ENCODE results near the gene FAM170B. TPM values are rescaled to one million over a fixed set of nuclear protein-coding genes. Genes with fewer than 3 reads are reported as not detected.
A peak's percentile ranks its signal among the peaks of the same experiment; 100 is the strongest.

The FAM170B gene
- total and polyA plus RNA-seq, 9 of the 15 experiments (the other 6 are each of a cell fraction or from before 2014, with no cell fraction given), result 0.11 to 0.21 TPM; not detected in 7

- TF ChIP-seq TEAD4 (IDR thresholded peaks at IDR 0.05; ENCODE audit: low read length) (peak; percentile 63), TEAD4 (CRISPR knock-in tag; IDR thresholded peaks at IDR 0.05; ENCODE audit: borderline replicate concordance) (no peak), MAZ (CRISPR knock-in tag; conservative IDR thresholded peaks at IDR 0.05 in 1 of 2, IDR thresholded peaks at IDR 0.05 in 1 of 2) (peak in 1 of 2 experiments; percentile 38; a peak in 2 of 4 replicates), FOXK2 (conservative IDR thresholded peaks at IDR 0.05 in 1 of 2, IDR thresholded peaks at IDR 0.05 in 1 of 2; ENCODE audit: low read depth in 2 of 2) (0 out of 4 replicates have a peak, but pooled peaks have one; percentile 51 to 57), MAX (CRISPR knock-in tag; IDR thresholded peaks at IDR 0.05) (peak; percentile 64; the same call in 1 of the 2 replicates), MYC (IDR thresholded peaks at IDR 0.05; ENCODE audit: low read depth, low read length) (no peak), MYC (CRISPR knock-in tag; IDR thresholded peaks at IDR 0.05; ENCODE audit: borderline replicate concordance, low read depth) (no peak), UBTF (IDR thresholded peaks at IDR 0.05; ENCODE audit: borderline replicate concordance in 1 of 2, low read depth in 2 of 2, low read length in 2 of 2) (peak in 1 of 2 experiments; percentile 89; a peak in 3 of 4 replicates), HNRNPL (IDR thresholded peaks at IDR 0.05; ENCODE audit: low read depth, low read length) (no peak), POU5F1 (IDR thresholded peaks at IDR 0.05; ENCODE audit: borderline replicate concordance, low read depth, low read length, partially characterized antibody) (no peak), WHSC1 (IDR thresholded peaks at IDR 0.05; ENCODE audit: low read length) (no peak), TFE3 (CRISPR knock-in tag; IDR thresholded peaks at IDR 0.05) (no peak), EHMT2 (IDR thresholded peaks at IDR 0.05) (peak; percentile 42; the same call in 1 of the 2 replicates), THAP12 (CRISPR knock-in tag; IDR thresholded peaks at IDR 0.05) (no peak), HDAC1 (IDR thresholded peaks at IDR 0.05) (peak in 1 of 2 experiments; percentile 84; a peak in 2 of 4 replicates), GMEB1 (CRISPR knock-in tag; IDR thresholded peaks at IDR 0.05) (no peak)
- TF ChIP-seq, protein P1, sequence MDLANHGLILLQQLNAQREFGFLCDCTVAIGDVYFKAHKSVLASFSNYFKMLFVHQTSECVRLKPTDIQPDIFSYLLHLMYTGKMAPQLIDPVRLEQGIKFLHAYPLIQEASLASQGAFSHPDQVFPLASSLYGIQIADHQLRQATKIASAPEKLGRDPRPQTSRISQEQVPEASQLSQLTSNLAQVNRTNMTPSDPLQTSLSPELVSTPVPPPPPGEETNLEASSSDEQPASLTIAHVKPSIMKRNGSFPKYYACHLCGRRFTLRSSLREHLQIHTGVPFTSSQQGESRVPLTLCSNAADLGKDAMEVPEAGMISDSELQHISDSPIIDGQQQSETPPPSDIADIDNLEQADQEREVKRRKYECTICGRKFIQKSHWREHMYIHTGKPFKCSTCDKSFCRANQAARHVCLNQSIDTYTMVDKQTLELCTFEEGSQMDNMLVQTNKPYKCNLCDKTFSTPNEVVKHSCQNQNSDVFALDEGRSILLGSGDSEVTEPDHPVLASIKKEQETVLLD (IDR thresholded peaks at IDR 0.05), result peak; percentile 50; the same call in 1 of the 2 replicates
Measured at GRCh38 chr10:49173201-49173772, 39.5 kb upstream of the FAM170B start (continued).

All from K562 (cell line).